ENCODE measurements around the gene KCNT1.

GRCh38 chr9:135727257-135727875, 25.4 kb downstream of the KCNT1 start:
- TF ChIP-seq CTCF (IDR thresholded peaks at IDR 0.05; ENCODE audit: poor library complexity) (no peak), EZH2 (IDR thresholded peaks at IDR 0.05; ENCODE audit: borderline replicate concordance) (no peak), EZH2phosphoT487 (IDR thresholded peaks at IDR 0.05; ENCODE audit: low read depth, severe bottlenecking, unreplicated experiment) (no peak)

Data from hepatocyte (in vitro differentiated cells).